SK-N-DZ (cell line): ENCODE measurements around the gene MYH13. TPM values are rescaled to one million over a fixed set of nuclear protein-coding genes. Genes with fewer than 3 reads are reported as not detected.

Source experiments
- DNase-seq: peaks from one replicate; pipeline ENCODE4 v3.0.0-alpha.2; 2015; ENCODE audit warnings: low spot score
- polyA plus RNA-seq, 2 experiments: library from polyadenylated mRNA; depleted of rRNA; stranded (reverse); fragments of >200 nt; gene quantifications; 2 replicates each; pipeline ENCODE4 v1.2.3, GENCODE V29; 2014

MYH13 gene
- polyA plus RNA-seq (2014; cell fraction: cytosol; rRNA removed): not detected in 2 replicates
- not detected in 2 replicates for polyA plus RNA-seq (2014; cell fraction: nucleus; rRNA removed)

GRCh38 chr17:10372906-10373305 lies at the start of gene MYH13:
Gene MYH13, minus strand, starts transcription at chr17:10373006. Its CDS starts 8,476 bp downstream, at chr17:10364530.
- no peak for DNase-seq

GRCh38 chr17:10421900-10422542 lies 49.2 kb upstream of the MYH13 start, which contains the start of gene MYH8:
Gene MYH8, minus strand, starts transcription at chr17:10421950. Its CDS starts 1,723 bp downstream, at chr17:10420227.
- DNase-seq: no peak

GRCh38 chr17:10421211-10421610 lies 48.4 kb upstream of the MYH13 start:
- DNase-seq: no peak

- no peak for DNase-seq
Observed at GRCh38 chr17:10420811-10421210, 48.0 kb upstream of the MYH13 start.

- no peak for DNase-seq
Observed at GRCh38 chr17:10417431-10417830, 44.6 kb upstream of the MYH13 start.

- DNase-seq: no peak
Observed at GRCh38 chr17:10415161-10415560, 42.4 kb upstream of the MYH13 start.

- DNase-seq: no peak
Observed at GRCh38 chr17:10403589-10403988, 30.8 kb upstream of the MYH13 start.

GRCh38 chr17:10398352-10398751 lies 25.5 kb upstream of the MYH13 start:
- DNase-seq: no peak

GRCh38 chr17:10396524-10397163 lies 23.8 kb upstream of the MYH13 start:
- no peak for DNase-seq

- no peak for DNase-seq
Observed at GRCh38 chr17:10394201-10394887, 21.5 kb upstream of the MYH13 start.

- no peak for DNase-seq
Observed at GRCh38 chr17:10392880-10393279, 20.1 kb upstream of the MYH13 start.

GRCh38 chr17:10385871-10386270 lies 13.1 kb upstream of the MYH13 start:
- DNase-seq: no peak

GRCh38 chr17:10384175-10384574 lies 11.4 kb upstream of the MYH13 start:
- DNase-seq: no peak

GRCh38 chr17:10380631-10381408 lies 8.0 kb upstream of the MYH13 start:
- DNase-seq: no peak

- no peak for DNase-seq
Observed at GRCh38 chr17:10370016-10370608, 2.7 kb downstream of the MYH13 start.

- no peak for DNase-seq
Observed at GRCh38 chr17:10369239-10369638, 3.6 kb downstream of the MYH13 start.

GRCh38 chr17:10368561-10368960 lies 4.2 kb downstream of the MYH13 start:
- no peak for DNase-seq

GRCh38 chr17:10360578-10360977 lies 12.2 kb downstream of the MYH13 start:
- DNase-seq: no peak

GRCh38 chr17:10357768-10358167 lies 15.0 kb downstream of the MYH13 start:
- no peak for DNase-seq

GRCh38 chr17:10354651-10355050 lies 18.2 kb downstream of the MYH13 start:
- DNase-seq: no peak

GRCh38 chr17:10352893-10353292 lies 19.9 kb downstream of the MYH13 start:
- no peak for DNase-seq
